ENCODE data around the gene LANCL3.

LANCL3 gene

DNA sequence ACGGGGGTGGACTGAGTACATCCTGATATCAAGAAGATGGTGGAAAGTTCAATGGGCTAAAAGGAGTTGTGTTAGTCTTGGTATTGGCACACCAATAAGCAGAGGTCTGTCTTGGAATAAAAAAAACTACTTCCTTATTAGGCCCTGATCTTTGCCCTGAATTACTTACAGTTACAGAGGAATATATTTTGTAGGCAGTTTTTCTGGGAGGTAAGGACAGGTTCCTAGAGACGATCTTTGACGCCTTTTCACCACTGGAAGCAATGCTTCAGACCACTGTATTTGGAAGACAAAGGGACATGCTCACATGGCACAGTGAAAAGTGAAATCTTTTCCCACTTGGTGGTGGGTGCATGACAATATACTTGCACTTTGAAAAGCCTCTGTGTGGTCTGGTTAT, 113.5 kb downstream of the LANCL3 start:
- DNase-seq, result no peak

DNA sequence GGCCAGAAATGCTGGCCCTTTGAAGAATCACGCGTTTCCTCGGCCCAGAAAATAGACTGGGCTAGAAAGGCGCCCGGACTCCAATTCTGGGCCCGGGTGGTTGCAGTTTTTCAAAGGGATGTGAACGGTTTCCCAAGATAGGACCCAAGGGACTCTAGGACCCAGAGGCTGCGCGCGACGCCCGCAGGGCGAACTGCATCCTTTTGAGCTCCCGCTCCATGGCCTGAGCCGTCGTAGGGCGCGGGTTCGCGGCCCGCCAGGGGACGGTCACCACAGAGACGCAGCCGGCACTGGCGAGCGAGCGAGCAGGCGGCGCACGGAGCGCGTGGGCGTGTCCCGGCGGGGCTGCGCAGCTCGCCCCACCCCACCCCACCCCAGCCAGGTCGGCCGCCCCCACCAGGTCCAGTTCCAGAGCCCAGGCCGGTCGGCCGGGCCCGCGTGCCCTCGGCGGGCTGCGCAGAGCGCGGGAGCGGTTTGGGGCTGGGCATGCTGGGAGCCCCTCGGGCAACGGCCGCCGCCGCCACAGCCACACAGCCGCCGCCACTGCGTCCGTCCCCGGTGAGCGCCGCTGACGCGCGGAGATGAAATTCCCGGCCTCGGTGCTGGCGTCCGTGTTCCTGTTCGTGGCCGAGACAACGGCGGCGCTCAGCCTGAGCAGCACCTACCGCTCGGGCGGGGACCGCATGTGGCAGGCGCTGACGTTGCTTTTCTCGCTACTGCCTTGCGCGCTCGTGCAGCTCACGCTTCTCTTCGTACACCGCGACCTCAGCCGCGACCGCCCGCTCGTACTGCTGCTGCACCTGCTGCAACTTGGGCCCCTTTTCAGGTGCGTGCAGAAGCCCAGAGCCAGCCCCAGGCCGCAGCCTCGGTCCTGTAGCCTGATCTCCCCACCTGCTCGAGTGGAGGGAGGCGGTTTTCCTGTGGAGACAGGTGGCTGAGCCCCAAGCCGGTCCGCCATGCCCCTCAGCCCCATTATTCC, 114.2 kb downstream of the LANCL3 start, which contains the start of gene XK:
Gene XK, plus strand, starts transcription at position 411 of the 979 bp plus-strand sequence. Its CDS starts 171 bp downstream, at position 582.
- DNase-seq, result peak; percentile 31

DNA sequence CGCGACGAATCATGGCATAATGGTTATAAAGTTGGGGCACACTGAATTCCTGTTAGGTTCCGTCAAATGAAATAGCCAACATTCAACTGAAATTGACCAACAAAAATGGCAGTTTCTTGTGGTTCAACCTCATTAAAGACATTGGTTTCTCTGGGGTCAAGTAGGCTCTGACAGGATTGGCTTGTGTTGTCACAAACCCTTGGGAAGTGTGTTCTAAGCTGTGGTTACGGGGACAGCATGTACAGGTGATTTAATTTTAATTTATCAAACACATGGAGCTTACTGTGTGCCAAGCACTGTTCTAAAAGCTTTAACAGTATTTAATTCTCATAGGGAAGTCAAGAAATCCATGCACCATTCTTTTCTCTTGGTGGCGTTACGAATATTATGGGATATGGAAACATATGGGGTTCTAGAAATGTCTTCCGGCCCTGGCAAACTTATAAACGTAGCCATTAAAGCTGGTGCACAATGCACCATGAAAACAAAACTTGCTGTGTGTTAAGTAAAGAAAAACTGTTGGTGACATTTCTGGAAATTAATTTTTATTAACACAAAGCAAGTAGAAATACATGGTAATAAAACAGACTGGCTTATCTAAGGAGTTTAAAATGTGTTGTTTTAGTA, 115.0 kb downstream of the LANCL3 start:
- no peak for DNase-seq

DNA sequence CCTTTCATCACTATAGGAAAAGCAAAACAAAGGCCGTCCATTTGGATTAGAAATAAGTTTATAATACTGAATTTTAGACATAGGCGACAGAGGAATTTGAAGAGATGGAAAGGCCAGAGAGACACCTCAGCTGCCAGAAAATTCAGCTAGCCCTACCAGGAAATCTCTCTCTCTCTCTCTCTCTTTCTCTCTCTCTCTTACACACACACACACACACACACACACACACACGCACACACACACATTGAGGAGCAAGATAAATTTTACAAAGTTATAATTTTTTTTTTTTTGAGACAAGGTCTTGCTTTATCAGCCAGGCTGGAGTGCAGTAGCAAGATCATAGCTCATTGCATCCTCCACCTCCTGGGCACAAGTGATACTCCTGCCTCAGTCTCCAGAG, 115.5 kb downstream of the LANCL3 start:
- DNase-seq, result no peak

DNA sequence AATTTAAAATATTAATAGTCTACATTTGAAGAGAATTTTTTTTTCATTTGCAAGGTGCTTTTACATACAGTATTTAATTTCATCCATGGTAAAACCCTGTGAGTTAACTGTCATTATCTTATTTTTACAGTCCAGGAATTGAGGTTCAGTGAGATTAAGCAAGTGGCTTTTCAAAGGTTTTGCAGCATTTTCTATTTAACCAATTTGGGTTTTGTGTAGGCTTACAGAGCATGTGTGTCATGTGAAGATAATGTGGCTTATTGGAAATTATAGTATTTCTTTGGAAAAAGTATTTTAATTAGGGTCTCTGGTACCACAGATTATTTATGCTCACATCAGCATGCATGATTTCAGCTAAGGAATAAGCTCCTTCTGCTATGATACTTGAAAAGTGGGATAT, 118.7 kb downstream of the LANCL3 start:
- no peak for DNase-seq

DNA sequence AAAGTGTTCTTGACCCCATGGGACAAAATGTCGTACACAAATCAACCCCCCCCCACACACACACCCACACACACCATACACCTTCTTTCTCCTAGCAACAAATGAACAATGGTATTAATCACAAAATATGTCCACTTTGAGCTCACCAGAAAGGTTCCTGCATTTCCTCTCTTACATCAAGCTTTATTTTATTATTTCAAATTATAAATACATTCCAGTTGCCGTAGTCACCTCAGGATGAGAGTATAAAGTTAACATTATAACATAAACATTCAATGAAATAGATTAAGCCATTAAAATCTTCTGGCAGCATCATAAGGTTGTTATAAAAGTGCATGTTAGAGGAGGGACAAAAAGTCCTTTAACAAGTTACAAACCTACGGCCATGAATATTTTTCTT, 121.5 kb downstream of the LANCL3 start:
- no peak for DNase-seq

DNA sequence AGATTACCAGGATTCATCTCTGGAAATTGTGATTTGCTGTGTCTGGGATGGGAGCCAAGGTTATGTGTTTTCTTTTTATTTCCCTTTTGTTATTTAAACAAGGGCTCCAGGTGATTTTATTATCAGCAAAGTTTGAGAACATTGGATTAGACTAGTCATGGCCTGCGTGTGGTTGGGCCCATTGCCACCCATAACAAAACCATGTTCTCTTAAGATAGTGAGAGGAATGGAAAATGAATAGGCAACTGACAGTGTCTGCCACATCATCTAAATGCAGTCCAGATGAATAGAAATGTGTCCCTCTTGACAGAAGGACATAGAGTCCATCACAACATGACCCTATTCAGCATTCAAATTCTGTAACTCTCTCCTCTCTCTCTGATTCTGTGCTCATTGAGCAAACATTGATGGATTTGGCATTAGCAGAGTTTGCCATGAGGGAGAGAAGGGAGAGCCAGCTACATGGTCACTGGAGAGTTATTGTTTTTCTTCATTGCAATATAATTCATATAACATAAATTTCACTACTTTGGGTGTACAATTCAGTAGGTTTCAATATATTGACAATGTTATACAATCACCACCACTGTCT, 125.8 kb downstream of the LANCL3 start:
- no peak for DNase-seq

DNA sequence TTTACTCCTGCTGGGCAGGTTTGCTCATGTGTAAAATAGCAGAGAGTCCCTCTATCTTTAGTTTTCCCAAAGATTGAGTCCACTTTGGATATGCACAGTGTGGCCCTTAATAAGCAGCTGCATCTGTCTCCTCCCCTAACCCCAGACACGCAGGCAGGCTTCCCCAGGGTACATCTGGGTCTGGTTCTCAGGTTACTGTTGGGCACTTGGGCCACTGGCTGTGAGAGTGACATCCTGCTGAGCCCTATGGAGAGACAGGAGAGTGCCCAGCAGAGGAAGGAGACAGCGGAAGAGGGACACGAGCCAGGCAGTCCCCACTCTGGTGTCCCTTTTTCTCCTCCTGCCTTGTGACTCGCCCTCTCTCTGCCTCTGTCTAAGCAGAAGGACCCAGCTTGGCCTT, 130.1 kb downstream of the LANCL3 start:
- no peak for DNase-seq

DNA sequence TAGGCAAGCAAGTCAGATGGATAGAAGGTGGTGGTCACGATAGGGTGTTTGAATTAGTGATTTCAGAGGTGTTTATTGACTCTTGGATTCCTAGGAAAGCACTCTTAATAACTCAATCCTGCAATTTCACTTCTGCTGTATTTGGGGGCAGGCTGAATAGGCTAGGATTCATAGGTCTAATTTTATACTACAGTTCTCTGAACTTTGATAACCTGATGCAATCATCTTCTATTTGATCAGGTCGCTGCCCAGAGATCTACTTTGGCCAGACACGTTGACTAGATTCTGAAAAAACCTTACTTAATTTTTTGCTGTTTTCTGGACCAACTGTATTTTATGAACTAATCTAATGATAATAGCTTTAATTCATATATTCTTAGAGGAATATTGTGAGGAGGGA, 140.5 kb downstream of the LANCL3 start:
- DNase-seq, result no peak

DNA sequence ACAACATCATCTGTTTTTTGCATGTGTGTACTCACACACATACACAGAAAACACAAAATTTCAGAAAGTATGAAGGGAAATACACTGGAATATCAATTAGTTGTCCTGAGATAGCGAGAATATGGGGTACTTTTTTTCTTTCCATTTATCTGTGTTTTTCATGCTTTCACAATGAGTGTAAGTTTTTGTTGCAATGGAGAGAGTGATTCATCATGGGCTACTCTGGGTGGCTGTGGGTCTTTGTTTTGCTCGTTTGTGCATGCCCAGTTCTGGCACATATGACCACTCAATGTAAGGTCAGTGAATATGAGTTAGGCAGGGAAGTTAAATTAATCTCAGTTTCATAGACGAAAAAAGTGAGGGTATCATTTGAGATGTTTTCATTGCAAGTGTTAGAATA, 141.0 kb downstream of the LANCL3 start:
- DNase-seq, result no peak

DNA sequence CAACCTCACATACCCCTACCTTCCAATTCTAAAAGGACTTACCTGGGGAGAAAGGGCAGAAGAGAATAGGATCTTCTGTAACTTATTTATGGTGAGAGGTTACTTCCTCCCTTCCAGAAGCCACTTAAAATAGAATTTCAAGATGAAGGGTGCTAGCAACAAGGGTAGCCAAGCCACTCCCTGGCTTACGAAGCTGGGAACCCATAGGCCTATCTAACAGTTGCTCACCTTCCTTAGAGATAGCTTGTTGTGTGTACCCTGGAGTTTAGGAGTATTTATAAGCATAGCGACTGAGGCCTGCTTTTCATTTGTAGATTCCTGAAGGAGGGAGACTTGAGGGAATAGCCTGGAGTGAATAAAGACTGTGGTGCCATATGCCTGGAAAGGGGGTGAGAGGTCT, 143.0 kb downstream of the LANCL3 start:
- DNase-seq, result no peak

DNA sequence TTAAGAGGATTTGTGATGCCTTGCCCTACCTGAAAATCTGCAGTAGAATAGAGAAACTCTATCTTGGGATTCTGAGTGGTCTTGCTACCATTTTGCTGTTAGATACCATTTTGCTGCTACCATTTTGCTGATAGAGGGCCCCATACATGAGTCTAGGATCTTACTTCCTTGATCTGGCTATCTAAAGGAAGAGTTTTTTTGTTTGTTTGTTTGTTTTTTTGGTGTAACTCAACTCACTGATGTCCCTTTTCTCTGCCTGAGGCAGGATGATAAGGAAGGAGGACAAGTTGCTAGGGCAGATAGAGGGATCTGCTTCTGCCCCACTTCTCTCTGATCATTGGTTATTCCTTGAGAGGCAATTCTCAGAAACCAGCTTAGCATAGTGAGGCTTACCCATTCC, 145.1 kb downstream of the LANCL3 start:
- no peak for DNase-seq

DNA sequence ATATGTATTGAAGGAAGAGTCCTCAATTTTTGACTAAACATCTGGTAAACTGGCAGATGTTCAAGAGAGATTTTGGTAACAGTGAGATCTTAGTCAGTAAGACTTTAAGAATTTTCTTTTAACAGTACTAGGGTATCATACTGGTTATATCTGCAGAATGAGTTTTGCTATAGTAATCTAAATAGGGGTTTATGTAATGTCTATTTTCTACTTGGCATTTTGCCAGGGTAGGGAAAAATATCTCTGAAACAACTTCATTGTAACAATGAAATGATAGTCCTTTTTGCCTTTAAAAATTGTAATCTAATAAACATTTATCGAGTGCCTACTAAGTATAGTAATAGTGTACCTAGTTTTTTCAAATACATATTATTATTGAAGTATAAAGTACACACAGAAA, 146.2 kb downstream of the LANCL3 start:
- no peak for DNase-seq

DNA sequence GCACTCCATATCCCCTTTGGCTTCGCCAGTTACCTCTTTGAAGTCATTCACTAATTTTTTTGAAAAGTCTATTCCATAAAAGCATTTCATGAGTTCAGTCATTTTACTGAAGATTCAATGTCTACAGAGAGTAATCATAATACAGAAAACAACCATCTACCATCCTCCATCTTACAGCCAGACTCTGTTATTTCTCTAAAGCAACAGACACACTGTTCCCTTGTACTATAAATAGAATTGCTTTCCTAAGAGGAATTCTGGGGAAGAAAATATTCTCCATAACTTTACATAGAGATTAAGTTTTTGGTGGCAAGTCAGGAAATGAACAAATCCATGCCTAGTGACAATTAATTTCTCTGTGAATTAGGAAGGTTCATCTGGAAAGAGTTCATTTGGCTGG, 151.1 kb downstream of the LANCL3 start:
- DNase-seq, result no peak

DNA sequence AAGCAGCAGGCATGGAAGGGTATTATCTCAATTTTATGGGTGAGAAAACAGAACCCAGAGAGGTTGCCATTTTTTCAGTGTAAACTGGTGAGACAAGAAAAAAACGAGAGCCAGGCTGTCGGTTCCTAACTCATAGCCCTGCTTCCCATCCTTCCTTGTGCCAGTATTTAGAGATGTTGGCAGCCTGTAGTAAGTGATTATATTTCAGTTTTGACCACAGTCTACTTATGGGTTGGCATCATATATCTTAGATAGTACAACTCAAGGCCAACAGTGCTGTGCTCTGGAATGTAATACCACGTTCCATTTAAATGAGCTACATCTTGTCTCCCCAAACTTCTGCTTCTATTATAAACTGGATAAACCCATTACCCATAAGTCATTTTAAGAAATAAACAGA, 154.9 kb downstream of the LANCL3 start:
- no peak for DNase-seq

Data from activated naive CD4-positive, alpha-beta T cell treated with anti-CD3 and anti-CD28 coated beads, Interleukin-2, amount 50 U/mL, for 16 hours (primary cell).